Measurements from ENCODE around the gene VN1R5.
"Not testable (repeated sequence)": the region's sequence is repeated elsewhere in the genome, so short reads cannot be mapped to it uniquely, and the experiment has no call there.

The VN1R5 gene

DNA sequence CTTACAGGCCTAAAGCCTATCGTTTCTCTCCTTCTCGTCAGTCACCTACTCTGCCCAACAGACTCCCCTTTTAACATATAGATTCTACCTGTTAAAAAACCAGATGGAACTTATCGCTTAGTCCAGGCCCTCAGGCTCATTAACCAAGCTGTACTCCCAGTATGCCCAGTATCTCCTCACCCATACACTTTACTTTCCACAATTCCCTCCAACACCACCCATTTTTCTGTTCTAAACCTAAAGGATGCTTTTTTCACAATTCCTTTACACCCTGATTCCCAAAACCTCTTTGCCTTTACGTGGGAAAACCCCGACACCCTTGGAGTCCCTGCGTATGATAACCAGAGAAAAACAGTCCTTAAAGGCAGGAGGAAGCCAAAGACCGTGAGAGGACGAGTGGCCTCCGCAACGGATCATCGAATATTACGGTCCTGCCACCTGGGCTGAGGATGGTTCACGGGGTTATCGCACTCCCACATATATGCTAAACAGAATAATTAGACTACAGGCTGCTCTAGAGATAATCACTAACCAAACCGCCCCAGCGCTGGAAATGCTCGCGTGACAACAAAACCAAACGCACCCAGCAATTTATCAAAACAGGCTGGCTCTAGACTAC is 33.5 kb downstream of the VN1R5 start:
- H3K27ac Mint-ChIP-seq; H3K4me1 Mint-ChIP-seq (ENCODE audit: low read depth); H3K36me3 Mint-ChIP-seq (ENCODE audit: low read depth); H3K4me3 Mint-ChIP-seq; H3K27me3 Mint-ChIP-seq (ENCODE audit: low read depth): not testable (repeated sequence)
- peaks cover 33% of the 10 kb centered on the region for H3K9me3 Mint-ChIP-seq

DNA sequence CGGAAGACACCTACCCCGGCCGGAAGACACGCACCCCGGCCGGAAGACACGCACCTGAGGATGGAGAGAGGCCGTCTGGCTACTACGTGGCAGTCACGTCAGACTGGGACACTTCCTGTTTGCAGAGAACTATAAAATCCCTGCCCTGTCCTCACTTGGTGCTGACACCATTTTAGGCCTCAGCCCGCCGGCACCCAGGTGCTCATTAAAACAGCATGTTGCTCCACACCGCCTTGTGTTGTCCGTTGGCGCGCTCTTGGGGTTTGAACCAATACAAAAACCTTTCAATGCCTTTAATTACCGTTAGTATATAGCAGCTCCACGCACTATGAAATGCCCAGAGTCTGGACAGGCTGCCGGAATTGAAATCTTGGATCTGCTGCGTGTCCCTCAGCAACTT is 34.7 kb downstream of the VN1R5 start:
- Mint-ChIP-seq H3K9me3 (peaks cover 33% of the 10 kb centered on the region), H3K36me3 (ENCODE audit: low read depth) (peaks cover 1% of the 10 kb centered on the region), H3K27ac (no peak overlapping the region), H3K4me1 (ENCODE audit: low read depth) (peaks cover 3% of the 10 kb centered on the region), H3K4me3 (no peak overlapping the region), H3K27me3 (ENCODE audit: low read depth) (no peaks in the 10 kb centered on the region)

DNA sequence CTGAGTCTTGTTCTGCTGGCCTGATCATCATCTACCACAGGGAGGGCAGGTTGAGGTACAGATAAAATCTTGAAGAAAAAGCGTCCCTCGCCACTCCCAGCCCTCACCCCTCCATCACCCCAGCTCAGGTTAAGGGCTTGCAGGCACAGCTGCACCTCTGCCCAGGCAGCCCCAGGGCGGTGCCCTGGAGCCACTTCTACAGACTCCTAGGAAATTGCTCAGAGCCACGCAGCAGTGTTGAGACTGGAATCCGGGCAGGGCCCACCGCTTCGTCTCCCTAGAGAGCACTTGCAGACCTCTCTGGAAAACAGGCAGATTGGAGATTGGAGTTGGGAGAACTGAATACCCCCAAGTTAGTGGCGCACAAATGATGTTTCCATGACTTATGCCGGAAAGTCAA is 35.3 kb downstream of the VN1R5 start:
- H3K27me3 Mint-ChIP-seq (ENCODE audit: low read depth), result no peaks in the 10 kb centered on the region
- no peak overlapping the region for H3K4me3 Mint-ChIP-seq
- peaks cover 3% of the 10 kb centered on the region for H3K4me1 Mint-ChIP-seq (ENCODE audit: low read depth)
- no peak overlapping the region for H3K27ac Mint-ChIP-seq
- no peaks in the 10 kb centered on the region for H3K36me3 Mint-ChIP-seq (ENCODE audit: low read depth)
- peaks cover 29% of the 10 kb centered on the region for H3K9me3 Mint-ChIP-seq

DNA sequence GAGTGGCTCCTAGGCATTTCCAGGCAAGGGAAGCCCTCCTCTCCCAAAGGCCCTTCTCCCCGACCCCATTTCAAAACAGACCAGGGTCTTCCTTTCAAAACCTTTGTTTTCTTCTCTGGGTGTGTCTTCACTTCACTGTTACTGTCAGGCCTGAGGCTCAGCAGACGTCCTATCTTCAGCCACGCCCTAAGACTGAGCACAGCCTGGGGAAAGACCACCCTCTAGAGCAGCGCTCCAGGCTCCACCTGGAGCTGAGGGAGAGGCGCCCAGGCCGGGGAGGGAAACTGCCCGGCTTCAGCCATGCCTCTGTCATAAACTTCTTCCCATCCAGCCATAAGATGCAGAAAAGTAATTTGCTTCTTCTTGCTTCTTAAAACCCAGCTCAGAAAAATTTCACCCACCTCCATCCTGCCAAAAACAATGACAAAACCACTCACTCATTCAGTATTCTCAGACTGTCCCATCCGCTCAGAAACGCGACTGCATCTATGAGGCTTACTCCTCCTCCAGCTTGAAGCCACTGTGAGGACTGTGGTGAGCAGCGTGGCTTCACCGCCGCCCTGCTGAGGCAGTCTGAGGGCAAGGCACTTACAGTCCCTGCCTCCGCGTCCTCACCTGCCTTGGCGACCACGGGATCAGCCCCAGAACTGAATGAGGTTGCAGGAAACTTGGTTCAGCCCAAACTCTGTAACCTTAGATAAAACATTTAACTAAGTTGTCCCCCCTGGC is 36.1 kb downstream of the VN1R5 start:
- H3K4me3 Mint-ChIP-seq, result no peak overlapping the region
- peaks cover 3% of the 10 kb centered on the region for H3K4me1 Mint-ChIP-seq (ENCODE audit: low read depth)
- H3K9me3 Mint-ChIP-seq, result peaks cover 23% of the 10 kb centered on the region
- H3K36me3 Mint-ChIP-seq (ENCODE audit: low read depth), result no peaks in the 10 kb centered on the region
- no peak overlapping the region for H3K27ac Mint-ChIP-seq
- H3K27me3 Mint-ChIP-seq (ENCODE audit: low read depth), result no peaks in the 10 kb centered on the region

DNA sequence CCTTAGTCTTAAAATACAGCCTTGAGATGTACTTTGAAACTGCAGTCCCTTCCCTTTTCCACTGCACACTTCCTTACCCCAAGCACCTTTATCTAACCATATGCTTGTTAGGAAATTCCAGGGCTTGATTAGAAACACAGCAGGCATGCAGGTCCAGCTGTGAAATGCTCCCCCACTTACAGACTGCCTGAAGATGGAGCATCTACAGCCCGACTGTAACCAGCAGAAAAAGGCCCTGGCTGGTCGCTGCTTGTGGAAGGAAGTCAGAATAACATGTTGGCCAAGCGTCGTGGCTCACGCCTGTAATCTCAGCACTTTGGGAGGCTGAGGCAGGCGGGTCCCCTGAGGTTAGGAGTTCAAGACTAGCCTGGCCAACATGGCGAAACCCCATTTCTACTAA is 37.2 kb downstream of the VN1R5 start:
- Mint-ChIP-seq H3K27ac (no peak overlapping the region), H3K9me3 (peaks cover 12% of the 10 kb centered on the region), H3K4me3 (no peak overlapping the region)

DNA sequence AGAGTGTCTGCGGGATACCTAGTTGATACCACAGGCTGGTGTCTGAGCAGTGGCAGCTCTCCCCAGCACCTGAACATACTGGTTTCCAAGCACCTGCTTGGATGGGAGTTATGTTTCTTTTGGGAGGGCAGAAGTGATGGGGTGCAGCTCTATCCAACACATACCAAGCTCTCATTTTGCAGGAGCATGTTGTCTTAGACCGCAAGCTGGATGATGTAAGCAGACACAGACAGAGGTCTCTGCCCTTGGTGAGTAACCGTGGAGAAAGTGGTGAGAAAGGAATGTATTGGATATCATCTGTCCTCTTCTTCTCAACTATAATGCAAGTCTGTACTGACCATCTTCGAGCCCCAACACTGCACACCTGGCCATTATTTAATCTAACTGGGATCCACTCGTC is 38.4 kb downstream of the VN1R5 start:
- H3K9me3 Mint-ChIP-seq, result peaks cover 3% of the 10 kb centered on the region
- H3K36me3 Mint-ChIP-seq (ENCODE audit: low read depth), result no peaks in the 10 kb centered on the region

More for the DNA sequence above, 37.2 kb downstream of the VN1R5 start:
- Mint-ChIP-seq H3K27me3 (ENCODE audit: low read depth) (no peaks in the 10 kb centered on the region), H3K36me3 (ENCODE audit: low read depth) (no peaks in the 10 kb centered on the region), H3K4me1 (ENCODE audit: low read depth) (peaks cover 5% of the 10 kb centered on the region)

DNA sequence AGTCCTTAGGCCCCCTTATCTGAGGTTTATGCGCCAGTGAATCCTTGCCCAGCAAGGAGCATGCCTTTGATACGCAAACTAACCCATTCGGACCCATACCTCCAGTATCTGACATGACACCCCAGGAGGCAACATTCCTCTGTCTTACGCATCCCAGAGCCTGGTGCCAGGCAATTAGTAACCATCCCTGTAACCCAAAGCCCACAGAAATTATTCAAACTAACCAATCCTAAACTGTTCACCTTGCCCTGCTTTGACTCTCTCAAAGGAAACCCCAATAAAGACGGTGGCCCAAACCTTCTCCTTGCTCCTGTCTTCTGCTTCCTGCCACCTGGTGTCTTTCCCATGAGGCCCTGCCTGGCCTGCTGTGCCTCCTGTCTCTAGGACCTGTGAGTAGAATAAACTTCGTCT is 39.4 kb downstream of the VN1R5 start:
- Mint-ChIP-seq H3K9me3 (no peaks in the 10 kb centered on the region), H3K4me3 (no peak overlapping the region), H3K27ac (no peak overlapping the region), H3K4me1 (ENCODE audit: low read depth) (peaks cover 5% of the 10 kb centered on the region), H3K27me3 (ENCODE audit: low read depth) (no peaks in the 10 kb centered on the region), H3K36me3 (ENCODE audit: low read depth) (no peaks in the 10 kb centered on the region)

More for the DNA sequence above, 38.4 kb downstream of the VN1R5 start:
- H3K27me3 Mint-ChIP-seq (ENCODE audit: low read depth), result no peaks in the 10 kb centered on the region
- peaks cover 5% of the 10 kb centered on the region for H3K4me1 Mint-ChIP-seq (ENCODE audit: low read depth)
- no peak overlapping the region for H3K27ac Mint-ChIP-seq
- H3K4me3 Mint-ChIP-seq, result no peak overlapping the region

DNA sequence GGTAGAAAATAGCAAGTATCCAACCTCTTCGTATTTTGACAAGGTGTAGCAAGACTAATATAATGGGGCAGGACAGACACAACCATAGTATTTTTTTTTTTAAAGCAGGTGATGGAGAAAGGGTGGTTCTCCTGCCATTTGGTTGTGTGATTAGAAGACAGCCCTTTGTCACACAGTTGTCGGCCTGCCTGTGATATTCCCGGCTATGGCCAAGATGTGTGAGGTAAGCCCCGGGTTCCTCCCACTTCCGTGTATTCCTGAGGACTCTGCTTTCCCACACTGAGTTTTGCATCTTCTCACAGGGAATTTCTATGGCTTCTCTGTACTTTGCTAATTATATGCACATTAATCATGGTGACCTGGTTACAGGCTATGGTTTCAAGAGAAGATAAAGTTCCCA is 39.9 kb downstream of the VN1R5 start:
- peaks cover 5% of the 10 kb centered on the region for H3K4me1 Mint-ChIP-seq (ENCODE audit: low read depth)
- no peak overlapping the region for H3K4me3 Mint-ChIP-seq

DNA sequence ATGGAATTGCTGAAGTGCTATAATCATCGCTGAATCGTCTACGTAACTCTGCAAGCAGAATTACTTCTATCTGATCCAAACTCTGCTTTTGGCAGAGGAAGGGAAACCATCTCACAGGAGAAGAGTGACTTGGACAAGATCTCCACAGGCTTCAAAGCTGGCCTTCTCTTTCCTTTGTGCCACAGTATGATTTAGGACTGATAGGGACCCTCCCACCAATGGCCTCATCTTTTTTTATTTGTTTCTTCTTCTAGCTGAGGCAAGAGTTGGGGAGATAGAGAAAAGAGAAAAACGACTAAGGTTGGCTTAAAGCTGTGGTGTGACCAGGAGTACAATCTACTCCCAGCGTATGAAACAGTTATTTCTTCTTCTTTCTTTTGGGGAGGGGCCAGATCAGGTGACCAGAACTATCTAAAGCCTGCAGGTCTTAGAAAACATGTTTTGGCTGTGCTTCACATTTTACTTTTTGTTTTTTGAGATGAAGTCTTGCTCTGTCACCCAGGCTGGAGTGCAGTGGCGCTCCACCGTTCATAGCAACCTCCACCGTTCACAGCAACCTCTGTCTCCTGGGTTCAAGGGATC is 40.8 kb downstream of the VN1R5 start:
- Mint-ChIP-seq H3K27ac (no peak overlapping the region), H3K27me3 (ENCODE audit: low read depth) (no peaks in the 10 kb centered on the region), H3K4me1 (ENCODE audit: low read depth) (peaks cover 5% of the 10 kb centered on the region), H3K36me3 (ENCODE audit: low read depth) (no peaks in the 10 kb centered on the region), H3K9me3 (no peaks in the 10 kb centered on the region), H3K4me3 (no peak overlapping the region)

More for the DNA sequence above, 39.9 kb downstream of the VN1R5 start:
- no peaks in the 10 kb centered on the region for H3K9me3 Mint-ChIP-seq
- H3K27me3 Mint-ChIP-seq (ENCODE audit: low read depth), result no peaks in the 10 kb centered on the region
- H3K27ac Mint-ChIP-seq, result no peak overlapping the region
- no peaks in the 10 kb centered on the region for H3K36me3 Mint-ChIP-seq (ENCODE audit: low read depth)

DNA sequence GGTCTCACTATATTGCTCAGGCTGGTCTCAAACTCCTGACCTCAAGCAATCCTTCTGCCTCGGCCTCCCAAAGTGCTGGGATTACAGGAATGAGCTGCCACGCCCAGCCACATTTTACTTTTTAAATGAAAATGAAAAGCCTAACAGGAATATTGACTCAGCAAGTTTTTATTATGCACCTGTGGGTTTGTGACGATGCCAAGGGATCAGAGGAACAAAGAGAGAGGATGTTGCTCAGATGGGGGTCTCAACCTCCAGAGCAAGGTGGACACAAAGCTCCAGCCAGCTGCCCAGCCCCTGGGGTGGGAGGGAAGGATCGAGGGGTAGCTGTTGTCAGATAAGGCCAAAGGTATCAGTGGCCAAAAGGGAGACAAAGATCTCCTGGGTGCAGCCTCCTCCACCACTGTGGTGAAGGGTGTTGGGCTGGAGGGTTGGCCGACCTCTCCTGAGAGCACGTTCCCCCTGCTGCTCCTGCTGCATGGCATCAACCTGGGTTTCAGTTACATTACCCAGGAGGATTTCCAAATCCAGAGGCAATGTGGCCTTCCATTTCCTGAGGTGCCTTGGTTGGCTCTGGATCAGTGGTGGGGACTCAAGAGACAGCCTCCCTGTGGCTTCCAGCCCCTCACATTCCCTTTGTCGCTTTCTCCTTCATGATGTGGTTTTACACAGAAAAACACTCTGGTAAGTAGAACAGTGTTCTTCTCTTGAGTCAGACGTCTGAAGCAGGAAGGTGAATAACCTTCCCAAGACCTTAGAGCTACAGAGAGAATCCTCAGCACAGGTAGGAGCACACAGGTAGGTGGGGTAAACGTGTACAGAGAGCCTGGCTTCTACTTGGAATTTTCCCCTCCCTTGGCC is 41.6 kb downstream of the VN1R5 start:
- Mint-ChIP-seq H3K4me3 (no peak overlapping the region), H3K27ac (no peak overlapping the region)

DNA sequence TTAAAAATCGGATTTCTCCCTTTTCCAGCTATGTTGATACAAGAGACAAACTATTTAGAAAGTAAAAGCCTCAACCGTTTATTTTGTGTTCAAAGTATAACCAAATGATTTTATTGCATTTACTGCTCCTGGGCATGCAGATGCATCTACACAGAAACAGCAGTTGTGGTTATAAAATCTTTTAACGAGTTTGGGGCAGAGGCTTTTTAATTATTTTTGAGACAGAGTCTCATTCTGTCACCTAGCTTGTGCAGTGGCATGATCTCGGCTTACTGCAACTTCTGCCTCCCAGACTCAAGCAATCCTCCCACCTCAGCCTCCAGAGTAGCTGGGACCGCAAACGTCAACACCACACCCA is 42.2 kb downstream of the VN1R5 start:
- H3K4me1 Mint-ChIP-seq (ENCODE audit: low read depth), result peaks cover 3% of the 10 kb centered on the region
- H3K36me3 Mint-ChIP-seq (ENCODE audit: low read depth), result peaks cover 5% of the 10 kb centered on the region
- H3K27ac Mint-ChIP-seq, result no peak overlapping the region
- H3K27me3 Mint-ChIP-seq (ENCODE audit: low read depth), result no peaks in the 10 kb centered on the region
- H3K9me3 Mint-ChIP-seq, result no peaks in the 10 kb centered on the region
- no peak overlapping the region for H3K4me3 Mint-ChIP-seq

More for the DNA sequence above, 41.6 kb downstream of the VN1R5 start:
- peaks cover 3% of the 10 kb centered on the region for H3K4me1 Mint-ChIP-seq (ENCODE audit: low read depth)
- H3K36me3 Mint-ChIP-seq (ENCODE audit: low read depth), result peaks cover 2% of the 10 kb centered on the region
- H3K9me3 Mint-ChIP-seq, result no peaks in the 10 kb centered on the region
- no peaks in the 10 kb centered on the region for H3K27me3 Mint-ChIP-seq (ENCODE audit: low read depth)

DNA sequence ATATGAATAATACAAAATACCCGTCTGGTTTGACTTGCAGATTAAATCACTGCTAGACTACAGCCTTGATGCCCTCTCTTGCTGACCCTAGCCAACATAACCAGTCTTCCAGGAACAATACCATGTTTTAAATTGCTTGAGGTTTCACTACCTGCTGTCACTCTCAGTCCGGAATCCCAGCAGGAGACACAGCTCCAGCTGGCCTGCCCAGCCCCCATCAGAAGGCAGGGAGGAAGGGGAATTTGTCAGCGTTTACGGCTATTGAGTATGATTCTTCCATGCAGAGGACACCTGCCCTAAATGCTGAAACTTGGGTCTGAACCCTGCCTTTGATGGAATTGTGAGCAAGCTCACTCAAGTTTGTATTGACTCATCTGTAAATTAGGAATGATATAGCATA is 42.8 kb downstream of the VN1R5 start:
- Mint-ChIP-seq H3K36me3 (ENCODE audit: low read depth) (peaks cover 7% of the 10 kb centered on the region), H3K27me3 (ENCODE audit: low read depth) (no peaks in the 10 kb centered on the region), H3K4me1 (ENCODE audit: low read depth) (peaks cover 3% of the 10 kb centered on the region), H3K4me3 (no peak overlapping the region), H3K27ac (no peak overlapping the region), H3K9me3 (no peaks in the 10 kb centered on the region)

DNA sequence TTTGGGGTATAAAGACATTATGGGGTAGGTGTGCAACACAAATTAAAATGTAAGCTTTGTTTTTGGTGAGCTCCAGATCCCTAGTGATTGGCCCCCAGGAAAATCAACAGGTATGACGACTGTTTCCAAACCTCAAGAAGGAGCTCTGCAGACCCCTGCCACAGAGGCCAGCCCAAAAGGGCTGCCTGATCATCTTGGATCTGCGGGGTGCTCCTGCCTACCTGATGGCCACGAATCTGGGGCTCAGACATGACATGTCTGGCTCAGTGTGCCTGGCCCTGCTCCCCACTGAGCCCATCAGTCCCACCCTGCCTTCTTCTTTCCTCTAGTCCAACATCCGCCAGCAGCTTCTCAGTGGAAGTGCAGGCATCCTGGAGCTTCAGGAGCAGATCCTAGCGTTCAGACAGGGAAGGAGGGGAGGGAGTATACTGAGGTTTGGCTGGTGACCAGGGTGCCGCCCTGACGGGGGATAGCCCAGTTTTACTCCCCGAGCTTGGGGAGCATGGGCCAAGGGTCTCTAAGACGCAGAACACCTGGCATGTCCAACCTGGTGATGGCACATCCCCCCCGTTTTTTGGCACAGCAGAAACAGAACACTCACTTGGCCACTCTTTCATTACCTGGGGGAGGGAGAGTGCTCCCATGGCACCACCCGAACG is 44.0 kb downstream of the VN1R5 start:
- H3K4me1 Mint-ChIP-seq (ENCODE audit: low read depth), result peaks cover 3% of the 10 kb centered on the region
- H3K36me3 Mint-ChIP-seq (ENCODE audit: low read depth), result peaks cover 7% of the 10 kb centered on the region
- H3K4me3 Mint-ChIP-seq, result no peak overlapping the region
- no peak overlapping the region for H3K27ac Mint-ChIP-seq
- no peaks in the 10 kb centered on the region for H3K9me3 Mint-ChIP-seq
- no peaks in the 10 kb centered on the region for H3K27me3 Mint-ChIP-seq (ENCODE audit: low read depth)

DNA sequence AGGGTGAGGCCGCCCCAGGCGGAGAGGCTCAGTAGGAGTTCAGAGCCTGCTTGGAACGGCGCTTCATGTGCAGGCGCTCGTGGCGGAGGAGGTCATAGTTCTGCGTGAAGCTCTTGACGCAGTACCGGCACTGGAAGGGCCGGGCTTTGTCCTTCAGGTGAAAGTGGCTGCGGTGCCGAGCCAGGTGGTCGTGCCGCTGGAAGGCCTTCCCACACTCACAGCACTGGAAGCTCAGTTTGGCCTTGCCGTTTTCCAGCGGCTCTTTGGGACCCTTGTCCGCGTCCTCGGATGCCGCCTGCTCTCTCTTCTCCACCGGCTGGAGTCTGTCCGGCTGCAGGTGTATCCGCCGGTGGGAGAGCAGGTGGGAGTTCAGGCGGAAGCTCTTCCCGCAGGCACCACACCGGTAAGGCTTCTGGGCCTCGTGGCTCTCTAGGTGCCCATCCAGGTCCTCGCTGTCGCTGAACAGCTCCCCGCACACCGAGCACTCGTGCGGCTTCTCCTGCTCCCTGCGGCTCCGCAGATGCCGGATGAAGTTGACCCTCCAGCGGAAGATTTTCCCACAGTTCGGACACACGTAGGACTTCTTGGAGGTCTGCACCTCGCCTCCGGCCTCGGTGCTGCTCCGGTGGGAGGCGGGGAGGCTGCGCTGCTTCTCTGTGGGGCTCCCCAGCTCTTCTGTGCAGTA is 44.8 kb downstream of the VN1R5 start:
- H3K4me1 Mint-ChIP-seq (ENCODE audit: low read depth), result peaks cover 3% of the 10 kb centered on the region
- H3K36me3 Mint-ChIP-seq (ENCODE audit: low read depth), result peaks cover 7% of the 10 kb centered on the region
- H3K27me3 Mint-ChIP-seq (ENCODE audit: low read depth), result no peaks in the 10 kb centered on the region
- H3K27ac Mint-ChIP-seq, result no peak overlapping the region
- no peak overlapping the region for H3K4me3 Mint-ChIP-seq
- H3K9me3 Mint-ChIP-seq, result no peaks in the 10 kb centered on the region

All from T-helper 1 cell treated with Interleukin-12 subunit alpha and Interleukin-12 subunit beta and Interleukin-4 antibody, amounts not matched to agents 30 μg/mL and 1 μg/mL, for 36 hours (primary cell).